Activated T-helper 1 cell treated with Interleukin-2 at 50 U/mL for 16 hours (primary cell): ENCODE data around the gene TAMALIN.

Experiments
- DNase-seq: peaks from one replicate; pipeline ENCODE4 v3.0.0-alpha.2; 2020; ENCODE audit warnings: low read depth

The TAMALIN gene

GRCh38 chr12:52055731-52056711 is 49.3 kb downstream of the TAMALIN start:
- DNase-seq: no peak

- DNase-seq: no peak
Measured at GRCh38 chr12:52056801-52057637, 50.3 kb downstream of the TAMALIN start.

- DNase-seq: no peak
Measured at GRCh38 chr12:52057638-52058576, 51.2 kb downstream of the TAMALIN start.

DNA sequence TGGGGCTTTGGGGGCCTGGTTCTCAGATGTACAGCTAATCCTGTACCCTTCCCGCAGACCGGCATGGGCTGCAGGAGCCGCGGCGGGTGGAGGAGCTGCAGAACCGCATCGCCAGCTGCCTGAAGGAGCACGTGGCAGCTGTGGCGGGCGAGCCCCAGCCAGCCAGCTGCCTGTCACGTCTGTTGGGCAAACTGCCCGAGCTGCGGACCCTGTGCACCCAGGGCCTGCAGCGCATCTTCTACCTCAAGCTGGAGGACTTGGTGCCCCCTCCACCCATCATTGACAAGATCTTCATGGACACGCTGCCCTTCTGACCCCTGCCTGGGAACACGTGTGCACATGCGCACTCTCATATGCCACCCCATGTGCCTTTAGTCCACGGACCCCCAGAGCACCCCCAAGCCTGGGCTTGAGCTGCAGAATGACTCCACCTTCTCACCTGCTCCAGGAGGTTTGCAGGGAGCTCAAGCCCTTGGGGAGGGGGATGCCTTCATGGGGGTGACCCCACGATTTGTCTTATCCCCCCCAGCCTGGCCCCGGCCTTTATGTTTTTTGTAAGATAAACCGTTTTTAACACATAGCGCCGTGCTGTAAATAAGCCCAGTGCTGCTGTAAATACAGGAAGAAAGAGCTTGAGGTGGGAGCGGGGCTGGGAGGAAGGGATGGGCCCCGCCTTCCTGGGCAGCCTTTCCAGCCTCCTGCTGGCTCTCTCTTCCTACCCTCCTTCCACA is 52.0 kb downstream of the TAMALIN start:
- no peak for DNase-seq

DNA sequence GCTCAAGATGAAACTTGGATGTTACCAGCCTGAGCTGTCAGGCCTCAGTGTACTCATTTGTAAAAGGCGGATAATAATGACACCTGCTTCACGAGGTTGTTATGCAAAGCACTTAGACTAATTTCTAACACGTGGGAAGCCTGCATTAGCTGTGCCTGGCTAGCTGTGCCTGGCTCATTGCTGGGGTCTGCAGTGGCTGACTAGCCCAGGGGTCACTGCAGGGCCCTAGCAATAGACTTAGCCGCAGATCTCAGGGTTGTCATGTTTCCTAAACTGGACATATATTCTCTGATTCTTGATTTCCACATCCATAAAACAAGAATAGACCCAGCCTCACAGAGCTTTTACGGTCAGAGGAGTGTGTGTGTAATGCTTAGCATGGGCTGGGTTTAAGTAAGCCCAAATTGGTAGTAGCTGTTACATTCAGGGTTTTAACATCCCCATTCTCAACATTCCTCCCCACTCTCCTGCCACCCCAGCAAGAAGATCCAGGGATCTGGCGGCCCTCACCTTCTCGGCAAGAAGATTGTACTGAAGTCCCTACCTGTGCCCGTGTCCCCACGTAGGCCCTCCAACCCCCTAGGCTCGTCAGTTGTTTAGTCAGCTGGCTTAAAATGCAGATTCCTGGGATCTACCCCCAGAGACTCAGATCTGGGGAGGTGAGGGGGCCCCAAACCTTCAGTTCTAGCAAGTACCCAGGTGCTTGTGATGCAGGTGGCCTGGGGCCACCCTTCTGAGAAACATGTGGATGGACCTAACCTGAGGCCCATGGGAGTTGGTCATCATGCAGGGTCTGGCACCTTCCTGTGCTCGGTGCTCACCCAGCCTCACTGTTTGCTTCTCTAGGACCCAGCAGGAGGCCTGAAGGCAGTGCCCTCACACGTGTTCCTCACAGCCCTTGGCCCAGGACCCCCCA is 53.1 kb downstream of the TAMALIN start:
- DNase-seq: no peak

GRCh38 chr12:52060498-52061177 is 53.9 kb downstream of the TAMALIN start:
- DNase-seq: no peak

GRCh38 chr12:52061470-52062166 is 54.9 kb downstream of the TAMALIN start:
- no peak for DNase-seq

DNA sequence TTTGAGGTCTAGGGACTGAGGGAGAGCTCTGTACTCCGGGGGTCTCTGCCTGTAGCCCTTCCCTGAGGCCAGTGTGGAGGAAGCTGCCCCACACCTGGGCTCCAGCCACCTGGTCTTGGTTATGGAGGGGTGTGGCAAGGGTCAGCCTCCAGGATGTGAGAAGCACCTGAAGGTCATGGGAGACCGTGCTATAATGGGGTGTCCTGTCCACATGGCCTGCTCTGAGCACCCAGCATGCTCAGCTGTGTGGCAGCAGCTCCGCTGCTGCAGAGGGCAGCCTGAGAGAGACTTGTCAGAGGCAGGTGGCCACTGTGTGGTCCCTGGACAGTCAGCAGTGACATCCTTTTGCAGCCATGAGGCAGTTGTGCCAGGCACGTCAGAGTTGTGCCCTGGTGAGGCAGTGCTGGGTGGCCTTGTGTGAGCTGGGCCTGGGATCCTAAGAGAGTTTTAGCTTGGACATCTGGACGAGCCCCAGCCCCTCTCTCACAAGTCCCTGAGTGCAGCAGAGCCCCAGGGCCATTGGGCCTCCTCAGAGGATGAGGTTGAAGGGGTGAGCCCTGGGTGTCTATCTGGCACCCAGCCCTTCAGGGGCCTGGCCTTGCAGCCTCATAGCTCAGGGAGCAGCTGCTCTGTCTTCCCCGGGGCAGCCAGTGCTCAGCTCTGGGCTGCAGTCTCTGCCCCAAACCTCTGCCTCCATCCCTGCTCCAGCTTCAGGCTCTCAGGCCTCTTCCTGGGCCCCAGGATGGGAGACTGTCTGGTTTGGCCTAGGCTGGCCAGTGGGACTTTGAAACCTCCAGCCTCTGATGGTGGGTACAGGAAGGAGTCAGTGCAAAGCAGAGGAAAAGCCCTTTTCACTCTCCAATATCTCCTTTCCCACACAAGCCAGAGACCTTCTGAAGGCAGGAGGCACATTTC is 55.7 kb downstream of the TAMALIN start:
- no peak for DNase-seq

- no peak for DNase-seq
Measured at GRCh38 chr12:52063082-52063924, 56.6 kb downstream of the TAMALIN start.

DNA sequence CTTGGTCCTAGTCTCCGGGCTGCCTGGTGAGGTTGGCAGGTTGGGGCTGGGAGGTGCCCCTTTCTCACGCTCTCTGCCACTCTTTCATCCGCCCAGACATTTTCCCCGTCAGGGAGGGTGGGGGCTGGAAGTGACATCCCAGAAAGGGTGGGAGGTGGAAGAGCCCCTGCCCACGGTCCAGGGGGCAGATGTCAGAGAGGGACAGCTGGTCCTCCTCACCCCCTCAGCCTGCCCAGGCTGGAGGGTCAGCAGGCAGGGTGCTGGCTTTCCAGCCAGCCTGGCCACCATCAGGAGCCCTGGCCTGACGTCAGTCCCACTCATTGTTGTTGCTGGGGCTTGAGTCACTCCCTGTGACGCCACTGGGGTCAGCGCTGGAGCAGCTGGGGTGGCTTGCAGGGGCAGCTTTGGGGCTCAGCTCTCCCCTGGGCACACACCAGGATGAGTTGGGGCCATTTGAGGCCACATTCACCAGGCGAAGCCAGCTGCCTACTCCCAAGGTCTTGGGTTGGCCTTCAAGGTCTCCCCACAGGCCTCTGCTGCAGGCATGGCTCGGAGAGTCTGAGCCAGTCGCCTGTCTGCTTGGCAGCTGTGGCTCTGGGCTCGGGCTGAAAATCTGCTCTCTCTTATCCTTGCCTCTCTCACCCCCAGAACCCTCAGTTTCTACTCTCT is 57.4 kb downstream of the TAMALIN start:
- DNase-seq: no peak
